Epithelial cell of prostate (primary cell): ENCODE measurements around the gene VIT.

ENCODE experiments used
- DNase-seq: peaks from one replicate; pipeline ENCODE4 v3.0.0-alpha.2; 2011; ENCODE audit warnings: low read depth, low spot score
- H3K27ac ChIP-seq: fragments of 450-650 bp; 2 replicates; pipeline ENCODE4 v1.5.1; 2017; ENCODE audit warnings: mild to moderate bottlenecking

VIT gene

DNA sequence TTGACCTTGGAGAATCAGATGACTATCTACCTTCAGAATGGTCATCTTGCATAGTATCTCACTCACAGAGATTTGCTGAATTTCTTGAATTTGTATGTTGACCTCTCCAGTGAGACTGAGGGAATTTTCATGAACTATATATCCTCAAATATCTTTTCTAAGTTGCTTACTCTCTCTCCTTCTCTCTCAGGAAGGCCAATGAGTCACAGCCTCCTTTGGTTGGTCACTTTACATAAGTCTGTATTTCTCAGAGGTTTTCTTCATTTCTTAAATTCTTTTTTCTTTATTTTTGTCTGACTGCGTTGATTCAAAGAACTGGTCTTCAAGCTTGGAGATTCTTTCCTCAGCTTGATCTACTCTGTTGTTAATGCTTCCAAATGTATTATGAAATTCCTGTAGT lies 51.7 kb downstream of the VIT start:
- DNase-seq, result no peak
- H3K27ac ChIP-seq, result no peak overlapping the region

DNA sequence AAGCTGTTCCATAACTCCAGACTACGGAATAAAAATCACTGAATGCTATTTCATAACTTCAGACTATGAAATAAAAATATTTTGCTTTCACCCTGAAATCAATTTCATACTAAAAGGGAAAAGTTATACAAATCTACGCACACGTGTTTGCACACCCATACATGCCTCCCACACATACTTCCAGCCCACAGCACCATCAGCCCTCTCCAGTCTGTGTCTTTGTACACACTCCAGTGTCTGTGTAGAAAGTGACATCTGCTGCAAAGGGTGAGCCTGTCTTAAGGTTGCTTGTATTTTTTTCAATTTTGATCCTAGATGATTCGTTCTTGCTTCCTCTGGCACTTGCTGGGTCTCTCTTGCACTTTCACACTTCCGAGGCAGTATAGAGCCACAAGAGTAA lies 53.6 kb downstream of the VIT start:
- no peak overlapping the region for H3K27ac ChIP-seq

DNA sequence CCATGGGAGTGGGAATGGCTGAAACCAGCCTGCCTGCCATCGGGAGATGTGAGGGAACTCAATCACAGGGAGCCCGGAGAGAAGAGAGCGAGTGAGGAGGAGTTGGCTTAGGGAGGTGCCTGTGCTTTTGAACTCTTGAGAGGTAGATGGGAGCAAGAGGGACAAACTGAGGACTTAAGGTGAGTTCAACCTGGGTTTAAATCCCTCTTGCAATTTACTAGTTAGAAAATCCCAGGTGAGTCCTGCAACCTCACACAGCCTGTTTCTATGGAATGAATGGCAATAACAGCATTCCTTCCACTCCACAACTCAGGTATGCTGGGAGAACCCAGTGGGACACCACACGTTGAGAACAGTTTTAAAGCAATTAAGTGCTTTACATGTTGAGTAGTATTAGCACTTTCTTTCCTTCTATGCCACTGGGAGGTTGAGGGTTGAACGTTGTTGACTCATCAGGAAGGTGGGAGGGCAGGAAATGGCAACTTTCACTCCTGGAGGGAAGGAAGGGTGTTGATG lies 57.3 kb downstream of the VIT start:
- no peak for DNase-seq

More for the DNA sequence above, 53.6 kb downstream of the VIT start:
- DNase-seq, result no peak

DNA sequence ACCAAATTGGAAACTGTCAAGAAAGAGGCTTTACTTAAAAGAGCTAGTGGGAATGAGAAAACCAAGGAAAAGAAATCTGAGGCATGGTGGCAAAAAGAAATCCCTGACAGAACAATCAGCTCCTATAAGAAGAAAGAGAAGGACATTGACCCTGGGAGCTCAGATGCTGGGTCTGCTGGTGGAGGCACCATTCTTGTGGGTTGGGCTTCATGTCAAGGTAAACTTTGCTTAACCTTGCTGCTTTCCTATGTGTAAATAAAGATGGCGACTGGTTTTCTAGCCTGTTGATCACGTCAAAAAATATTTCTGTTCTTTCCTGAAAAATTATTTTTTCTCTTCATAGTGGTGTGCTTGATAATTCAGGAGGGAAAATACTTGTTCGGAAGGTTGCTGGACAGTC lies 58.1 kb downstream of the VIT start:
- DNase-seq, result no peak
- no peak overlapping the region for H3K27ac ChIP-seq

More for the DNA sequence above, 57.3 kb downstream of the VIT start:
- no peak overlapping the region for H3K27ac ChIP-seq

DNA sequence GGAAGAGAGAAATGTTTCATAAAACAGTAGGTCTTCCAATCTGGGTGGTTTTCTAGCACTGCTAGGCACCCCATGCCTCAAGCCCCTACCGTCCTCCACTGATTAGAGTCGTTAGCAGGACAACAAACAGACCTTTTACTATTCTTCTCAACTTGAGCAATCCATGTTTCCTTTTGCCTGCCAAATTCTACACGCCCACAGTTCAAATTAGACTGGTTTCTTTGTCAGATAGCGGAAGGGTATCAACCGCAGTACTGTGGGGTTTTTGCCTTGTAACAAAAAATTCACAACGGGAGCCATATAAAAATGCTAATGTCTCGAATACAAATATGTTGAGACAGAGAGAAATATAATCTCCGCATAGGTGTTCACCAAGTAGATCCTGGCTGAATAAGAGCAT lies 59.9 kb downstream of the VIT start:
- no peak overlapping the region for H3K27ac ChIP-seq
- DNase-seq, result no peak

DNA sequence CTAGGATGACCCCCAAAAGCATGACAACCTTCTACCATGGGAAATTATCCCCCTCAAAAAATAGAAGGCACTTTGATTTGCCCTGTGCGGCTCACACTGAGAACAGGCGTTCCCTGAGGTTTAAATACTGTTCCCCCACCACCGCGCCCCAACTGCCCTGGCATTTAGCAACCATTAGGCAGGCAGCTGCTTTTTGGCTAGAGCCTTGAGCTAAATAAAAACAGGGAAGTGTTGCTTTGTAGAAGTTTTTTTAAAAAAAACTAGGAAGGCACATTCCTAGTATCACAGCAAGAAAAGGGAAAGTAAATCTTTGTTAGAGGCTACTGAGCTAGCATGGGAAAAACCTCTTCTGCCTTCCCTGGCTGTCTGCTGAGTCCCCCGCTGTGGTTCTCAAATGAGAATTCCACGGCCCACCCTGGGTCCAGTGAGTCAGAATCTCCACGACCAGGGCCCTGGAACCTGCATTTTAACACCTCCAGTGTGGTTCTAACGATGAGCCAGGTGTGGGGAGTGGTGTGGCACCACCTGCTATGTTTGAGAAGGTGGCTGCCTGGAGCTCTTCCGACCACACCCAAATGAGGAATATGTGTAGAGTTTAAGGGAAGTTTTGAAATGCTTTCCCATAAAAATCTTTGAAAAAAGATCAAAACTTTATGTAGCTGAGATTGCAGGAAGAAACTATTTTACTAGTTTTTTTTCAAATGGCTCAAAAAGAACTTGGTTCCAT lies 66.4 kb downstream of the VIT start:
- H3K27ac ChIP-seq, result no peak overlapping the region
- DNase-seq, result no peak

DNA sequence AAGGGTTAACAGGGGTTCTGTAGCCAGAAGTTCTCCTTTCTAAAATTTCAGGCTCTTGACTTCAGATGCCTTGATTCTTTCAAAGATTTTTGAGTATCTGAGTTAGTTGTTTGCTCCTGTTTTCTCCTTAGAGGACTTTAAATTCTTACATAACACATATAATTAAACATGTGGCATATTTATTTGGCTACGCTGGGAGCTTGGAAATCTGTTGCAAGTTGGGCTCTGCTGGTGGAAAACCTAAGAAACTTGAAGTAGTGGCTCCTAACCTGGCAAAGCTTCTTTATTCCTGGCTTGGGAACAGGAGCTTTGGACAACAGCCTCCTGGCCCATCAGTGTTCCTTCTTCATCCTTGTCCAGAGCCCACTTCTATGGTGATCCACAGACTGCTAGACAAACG lies 72.6 kb downstream of the VIT start:
- DNase-seq, result no peak
- H3K27ac ChIP-seq, result no peak overlapping the region

DNA sequence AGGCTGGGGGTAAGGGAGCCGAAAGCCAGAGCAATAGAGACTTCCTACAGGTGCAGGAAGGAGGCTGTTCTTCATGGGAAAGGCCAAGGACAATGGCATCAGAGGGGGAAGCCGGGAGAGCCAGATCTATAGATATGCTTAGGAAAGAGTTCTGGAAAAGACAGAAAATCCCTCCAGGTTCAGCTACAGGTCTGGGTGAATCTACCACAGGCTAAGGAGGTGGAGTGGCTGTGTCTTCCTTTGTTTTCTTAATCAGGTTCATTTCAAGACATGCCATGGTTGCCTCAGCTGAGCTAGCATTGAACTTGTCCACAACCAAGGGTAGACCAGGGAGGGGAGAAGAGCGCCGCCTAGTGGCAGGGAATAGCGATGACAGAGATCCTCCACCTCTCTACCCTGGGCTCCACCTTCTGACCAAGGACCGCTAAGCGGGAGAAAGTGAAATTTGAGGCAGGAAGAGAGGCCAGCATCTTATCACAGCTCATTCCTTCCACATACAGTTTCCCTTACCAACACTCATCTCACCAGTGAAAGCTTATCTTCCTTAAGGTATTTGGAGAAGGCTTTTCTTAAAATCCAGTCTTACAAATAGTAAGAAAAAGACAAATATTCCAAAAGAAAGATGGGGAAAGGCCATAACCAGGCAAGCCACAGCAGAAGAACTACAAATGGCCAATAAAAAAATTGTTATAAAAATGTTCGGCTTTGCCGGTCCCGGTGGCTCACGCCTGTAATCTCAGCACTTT lies 74.2 kb downstream of the VIT start:
- no peak overlapping the region for H3K27ac ChIP-seq
- DNase-seq, result no peak

DNA sequence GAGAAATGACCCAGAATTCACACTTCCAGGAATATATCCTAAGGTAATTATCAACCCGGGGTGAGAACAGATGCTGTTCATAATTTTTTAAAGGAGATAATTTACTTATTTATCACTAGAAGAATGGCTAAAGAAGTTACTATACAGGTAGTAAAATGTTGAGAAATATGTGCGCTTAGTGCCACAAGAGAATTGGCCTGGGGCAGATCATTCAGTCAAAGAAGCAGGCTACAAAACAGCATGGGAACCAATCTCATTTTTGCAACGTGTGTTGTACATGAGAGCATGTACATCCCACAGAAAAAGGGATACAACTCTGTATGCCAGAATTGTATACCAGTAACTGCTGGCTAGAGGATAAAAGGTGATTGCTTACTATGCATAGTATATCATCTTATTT lies 75.2 kb downstream of the VIT start:
- DNase-seq, result no peak
- no peak overlapping the region for H3K27ac ChIP-seq

DNA sequence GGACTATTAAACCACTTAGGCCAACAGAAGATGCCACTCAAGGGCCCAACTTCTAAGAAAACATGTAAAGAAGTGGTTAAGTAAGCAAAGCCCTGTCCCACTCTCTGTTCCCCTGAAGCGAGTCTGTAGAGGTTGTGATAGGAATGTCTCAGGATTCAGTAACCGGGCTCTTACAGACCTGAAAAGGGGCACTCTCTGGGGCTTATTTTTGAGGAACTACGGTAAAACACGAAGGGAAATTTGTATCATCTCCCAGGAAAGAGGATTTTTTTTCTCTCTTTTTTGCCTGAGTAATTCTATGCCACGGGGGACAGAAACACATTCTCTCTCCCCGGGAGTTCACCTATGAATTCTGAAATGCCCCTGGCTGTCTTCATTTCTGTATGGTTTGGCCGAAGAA lies 77.4 kb downstream of the VIT start:
- no peak overlapping the region for H3K27ac ChIP-seq
- no peak for DNase-seq

DNA sequence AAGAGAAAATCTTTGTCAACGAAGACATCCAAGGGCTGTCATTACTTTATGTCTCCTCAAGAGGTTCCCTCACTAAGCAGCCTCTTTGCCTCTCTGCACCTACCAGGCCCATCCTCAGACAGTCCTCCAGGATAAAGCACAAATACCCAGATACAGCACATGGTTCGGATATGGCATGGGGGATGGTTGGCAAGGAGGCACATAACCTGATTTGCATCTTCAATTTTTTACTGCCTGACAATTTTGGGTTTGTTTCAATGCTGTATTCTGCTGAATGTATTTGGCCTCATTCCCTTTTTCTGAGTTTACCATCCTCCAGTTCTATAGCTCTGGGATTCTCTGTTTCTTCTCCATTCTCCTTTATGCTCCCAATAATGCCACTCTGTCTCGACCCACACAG lies 78.8 kb downstream of the VIT start:
- DNase-seq, result no peak
- no peak overlapping the region for H3K27ac ChIP-seq

DNA sequence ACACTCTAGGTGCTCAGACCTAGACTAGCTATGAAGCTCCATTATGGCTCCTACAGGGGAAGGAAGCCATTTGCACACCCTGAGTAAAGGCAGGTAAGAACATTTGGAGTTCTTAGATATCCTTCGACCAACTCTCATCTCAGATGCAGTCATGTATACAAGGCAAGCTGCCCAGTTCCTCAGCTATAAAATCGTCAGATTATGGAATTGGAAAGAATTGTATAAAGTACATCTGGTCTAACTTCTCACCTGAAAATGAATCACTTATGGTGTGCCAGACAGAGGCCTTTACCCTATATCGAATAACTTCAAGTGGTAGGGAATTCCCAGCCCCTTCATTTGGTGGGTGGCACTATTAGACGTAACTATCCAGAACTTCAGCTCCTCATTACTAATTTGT lies 79.3 kb downstream of the VIT start:
- H3K27ac ChIP-seq, result no peak overlapping the region
- DNase-seq, result no peak

DNA sequence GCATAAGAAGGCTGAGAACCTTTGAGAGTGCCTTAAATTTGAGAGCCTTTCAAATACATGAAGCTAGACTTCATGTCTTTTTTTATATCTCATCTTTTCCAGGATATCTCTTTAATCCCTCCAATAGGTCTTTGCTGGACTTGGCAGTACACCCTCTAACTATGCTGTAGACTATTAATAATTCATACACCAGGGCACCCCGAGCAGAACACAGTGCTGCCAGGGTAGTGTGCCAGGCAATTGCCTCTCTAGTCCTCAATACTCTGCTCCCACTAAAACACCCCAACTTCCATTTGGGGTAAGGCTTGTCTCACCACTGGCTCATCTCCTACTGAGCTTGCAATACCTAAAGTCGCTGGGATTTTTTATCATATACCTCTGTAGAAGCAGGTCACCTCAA lies 80.8 kb downstream of the VIT start:
- no peak for DNase-seq
- H3K27ac ChIP-seq, result no peak overlapping the region

DNA sequence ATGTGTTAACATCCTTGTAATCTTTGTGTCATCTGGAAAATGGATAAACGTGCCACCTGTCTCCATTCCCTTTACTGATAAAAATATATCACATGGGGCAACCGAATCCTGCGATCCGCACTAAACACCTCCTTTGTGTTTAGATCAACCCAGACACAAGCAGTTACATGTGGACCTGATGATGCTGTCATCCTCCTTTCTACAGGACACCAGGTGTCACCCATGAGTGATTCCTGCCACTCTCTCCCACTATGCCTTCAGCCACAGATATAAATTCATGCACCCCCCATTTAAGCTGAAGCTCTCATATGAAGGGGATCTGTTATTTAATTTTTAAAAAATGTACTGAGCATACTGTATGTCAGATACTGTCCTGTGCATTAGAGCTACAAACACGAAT lies 81.3 kb downstream of the VIT start:
- H3K27ac ChIP-seq, result no peak overlapping the region
- DNase-seq, result no peak

DNA sequence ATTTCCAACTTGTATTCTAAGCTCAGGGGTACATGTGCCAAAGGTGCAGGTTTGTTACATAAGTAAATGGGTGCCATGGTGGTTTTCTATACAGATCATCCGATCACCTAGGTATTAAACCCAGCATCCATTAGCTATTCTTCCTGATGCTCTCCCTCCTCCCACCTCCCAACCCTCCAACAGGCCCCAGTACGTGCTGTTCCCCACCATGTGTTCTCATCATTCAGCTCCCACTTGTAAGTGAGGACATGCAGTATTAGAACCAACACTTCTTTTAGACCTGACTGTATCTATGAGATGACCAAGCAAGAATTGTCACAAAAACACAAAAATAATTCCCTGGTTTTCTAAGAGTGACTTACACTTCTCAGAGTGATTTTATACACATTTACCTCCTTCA lies 83.0 kb downstream of the VIT start:
- H3K27ac ChIP-seq, result no peak overlapping the region
- no peak for DNase-seq

DNA sequence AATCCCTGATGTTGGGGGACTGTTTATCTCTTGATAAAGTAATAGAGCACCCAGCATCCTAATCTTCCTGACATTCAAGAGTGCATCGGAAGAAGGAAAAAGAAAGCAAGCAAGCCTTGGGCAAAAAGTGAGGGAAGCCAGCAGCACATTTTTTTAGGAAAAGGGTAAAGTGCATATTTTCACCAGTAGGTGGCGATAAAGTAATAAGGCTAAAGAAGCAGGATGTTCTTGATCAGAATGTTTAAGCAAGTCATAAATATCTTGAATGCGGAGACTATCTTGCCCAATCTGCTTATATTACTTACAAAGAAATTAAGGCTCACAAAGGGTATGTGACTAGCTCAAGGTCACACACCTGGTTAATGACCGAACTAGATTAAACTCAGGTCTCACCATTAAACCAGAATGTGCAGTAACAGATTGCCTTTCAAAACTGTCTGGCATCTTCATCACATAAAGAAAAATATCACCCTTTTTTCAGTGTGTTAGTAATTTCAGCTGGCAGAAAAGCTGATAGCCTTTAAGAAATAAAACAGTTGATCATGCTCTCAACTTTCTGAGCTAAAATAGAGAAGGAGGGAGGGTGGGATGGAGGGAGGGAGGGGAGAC lies 83.8 kb downstream of the VIT start:
- no peak overlapping the region for H3K27ac ChIP-seq
- DNase-seq, result no peak

DNA sequence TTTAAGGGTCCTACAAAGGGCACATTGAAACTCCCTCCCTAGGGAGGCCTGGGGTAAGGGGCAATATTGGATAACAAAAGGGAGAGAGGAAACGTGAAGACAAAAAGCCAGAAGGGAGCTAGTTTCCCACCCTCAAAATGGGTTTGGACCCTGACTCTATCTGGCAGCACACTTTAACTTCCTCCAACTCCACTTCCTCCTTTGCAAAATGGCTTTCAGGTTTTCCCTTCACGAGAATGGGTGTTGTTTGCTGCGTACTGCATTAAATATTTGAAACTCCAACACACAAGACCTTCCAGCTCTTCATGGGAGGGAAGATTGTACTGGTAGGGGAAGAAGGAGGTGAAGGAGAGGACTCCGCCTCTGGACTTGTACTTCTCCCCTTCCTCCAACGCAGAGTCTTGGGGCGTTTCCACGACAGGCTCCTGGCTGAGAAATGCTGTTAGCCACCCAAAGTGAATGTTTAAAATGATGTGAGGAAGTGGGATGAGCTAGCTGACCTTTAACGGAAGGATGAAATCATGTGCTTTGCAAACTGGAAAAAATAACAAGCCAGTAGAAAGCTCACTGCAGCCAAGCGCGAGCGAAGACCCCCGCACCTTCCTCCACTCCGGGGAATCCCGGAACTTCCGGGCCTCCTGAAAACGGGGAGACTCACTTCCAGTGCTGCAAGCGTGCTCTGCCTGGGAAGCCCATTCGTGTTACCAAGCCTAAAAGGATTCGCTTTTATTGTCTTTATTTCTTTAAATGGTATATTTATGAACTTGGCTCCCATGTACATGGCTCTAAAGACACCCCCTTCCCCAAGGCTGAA lies 85.6 kb downstream of the VIT start:
- DNase-seq, result no peak

DNA sequence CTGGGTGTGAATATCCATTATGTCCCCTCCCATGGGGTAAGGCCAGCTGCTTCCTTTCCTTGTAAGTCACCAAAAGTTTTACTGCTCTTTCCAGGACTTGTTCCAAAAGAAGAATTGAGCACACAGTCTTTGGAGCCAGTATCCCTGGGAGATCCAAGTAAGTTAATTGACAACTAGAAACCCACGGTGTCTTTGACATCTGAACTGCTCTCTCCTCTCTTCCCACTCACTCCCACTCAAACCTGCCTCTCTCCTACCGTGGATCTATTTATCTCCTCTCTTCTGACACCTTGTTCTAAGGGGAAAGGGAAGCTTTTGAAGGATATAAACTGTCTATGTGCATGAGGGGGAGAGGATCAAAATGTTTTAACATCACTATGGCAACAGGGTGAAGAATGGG lies 86.7 kb downstream of the VIT start:
- H3K27ac ChIP-seq, result no peak overlapping the region
- DNase-seq, result no peak

More for the DNA sequence above, 85.6 kb downstream of the VIT start:
- H3K27ac ChIP-seq, result no peak overlapping the region

DNA sequence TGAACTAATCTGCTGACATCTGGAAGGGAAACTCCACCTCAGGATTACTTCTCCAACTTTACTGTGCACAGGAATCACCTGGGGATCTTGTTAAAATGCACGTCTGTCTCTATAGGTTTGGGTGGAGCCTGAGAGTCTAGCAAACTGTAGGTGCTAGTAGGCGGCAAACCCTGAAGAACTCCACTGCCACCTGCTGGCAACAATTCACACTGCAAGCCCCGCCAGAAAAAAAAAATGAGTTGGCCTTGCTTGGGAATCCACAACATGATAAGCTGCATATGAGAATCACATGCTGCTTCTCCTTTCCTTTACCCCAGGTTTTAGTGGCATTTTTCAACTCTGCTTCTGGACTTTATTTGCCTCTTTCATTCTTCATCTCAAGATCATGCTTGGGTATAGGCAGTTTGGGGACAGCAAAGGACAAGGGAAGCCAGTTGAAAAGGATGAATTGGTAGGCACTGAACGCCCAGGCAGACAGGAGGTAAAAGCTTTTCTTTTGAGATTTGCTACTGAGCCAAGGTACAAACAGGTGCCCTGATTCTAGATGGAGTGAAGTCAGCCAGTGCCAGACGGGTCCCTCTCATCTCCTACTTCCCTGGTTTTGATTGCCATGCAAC lies 88.8 kb downstream of the VIT start:
- H3K27ac ChIP-seq, result no peak overlapping the region
- no peak for DNase-seq

DNA sequence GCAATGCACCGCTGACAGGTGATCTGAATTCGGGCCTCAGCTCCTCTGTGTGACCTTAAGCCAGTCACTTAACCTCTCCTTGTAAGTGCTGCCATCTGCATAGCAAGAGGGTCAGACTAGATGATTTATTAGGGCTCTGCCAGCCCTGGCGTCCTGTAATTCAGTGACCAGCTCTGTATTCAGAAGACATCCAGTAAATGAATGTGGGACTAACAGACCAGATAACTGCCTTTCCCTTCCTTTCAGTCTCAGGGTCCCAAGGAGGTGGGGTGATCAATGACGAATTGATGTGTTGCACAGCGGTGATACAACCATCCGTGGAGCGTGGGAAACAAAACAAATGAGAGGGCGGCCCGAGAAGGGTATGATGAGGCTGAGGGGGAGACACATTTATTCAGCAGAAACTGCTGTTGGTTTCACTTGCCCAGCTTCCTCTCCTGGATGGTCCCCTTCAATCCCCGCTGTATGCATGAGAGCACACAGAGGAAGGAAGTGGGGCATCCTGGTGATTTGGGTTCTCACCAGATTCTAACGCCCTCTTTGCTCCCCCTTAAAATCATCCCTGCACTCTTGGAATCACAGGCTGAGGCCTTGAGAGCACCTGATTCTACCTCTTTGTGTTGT lies 92.8 kb downstream of the VIT start:
- no peak for DNase-seq

More for the DNA sequence above, 92.8 kb downstream of the VIT start:
- no peak overlapping the region for H3K27ac ChIP-seq
